OCI-LY3 (cell line): ENCODE measurements around the gene SNAP25.

Experiments
- H2AFZ ChIP-seq: fragments of 200-600, 300-600 bp; shearing (Covaris generic); 2 replicates; pipeline ENCODE4 v1.6.0; 2014; ENCODE audit warnings: antibody characterized with exemption, low read depth, low read length
- H3K27ac ChIP-seq: fragments of 200-600, 300-600 bp; sonication (generic); 2 replicates; pipeline ENCODE4 v1.5.1; 2014; ENCODE audit warnings: mild to moderate bottlenecking, low read length, moderate library complexity, mixed read lengths
- H3K27me3 ChIP-seq: fragments of 200-600, 300-600 bp; sonication (generic); 2 replicates; pipeline ENCODE4 v1.6.1; 2014; ENCODE audit warnings: low read depth, low read length, mixed read lengths
- H3K36me3 ChIP-seq: fragments of 200-600, 300-600 bp; sonication (generic); replicated peaks from 2 replicates; pipeline ENCODE3; 2014; ENCODE audit warnings: low read depth, low read length, mixed read lengths
- H3K4me1 ChIP-seq: fragments of 300-600, 200-600 bp; sonication (generic); 2 replicates; pipeline ENCODE4 v1.6.1; 2014; ENCODE audit warnings: low read length, mixed read lengths
- H3K4me2 ChIP-seq: fragments of 200-600, 300-600 bp; sonication (generic); 2 replicates; pipeline ENCODE4 v1.6.1; 2014; ENCODE audit warnings: low read length, mixed read lengths
- H3K4me3 ChIP-seq: fragments of 300-600, 200-600 bp; sonication (generic); 2 replicates; pipeline ENCODE4 v1.5.1; 2014; ENCODE audit warnings: antibody characterized with exemption, mild to moderate bottlenecking, low read length, moderate library complexity
- H3K79me2 ChIP-seq: fragments of 300-600, 200-600 bp; shearing (Covaris generic); 2 replicates; pipeline ENCODE4 v1.6.1; 2014; ENCODE audit warnings: mild to moderate bottlenecking, low read length, mixed read lengths
- H3K9ac ChIP-seq: fragments of 300-600, 200-600 bp; shearing (Covaris generic); 2 replicates; pipeline ENCODE4 v1.6.0; 2014; ENCODE audit warnings: mild to moderate bottlenecking, low read length, moderate library complexity
- H3K9me3 ChIP-seq: fragments of 200-600, 300-600 bp; shearing (Covaris generic); 2 replicates; pipeline ENCODE4 v1.6.1; 2014; ENCODE audit warnings: low read length, mixed read lengths; ENCODE audit not compliant: insufficient read depth
- H4K20me1 ChIP-seq: fragments of 200-600, 300-600 bp; sonication (generic); 2 replicates; pipeline ENCODE4 v1.6.1; 2016; ENCODE audit warnings: low read length, mixed read lengths; ENCODE audit not compliant: insufficient read depth
- CTCF ChIP-seq: fragments of 200-600, 300-600 bp; sonication (generic); IDR thresholded peaks from 2 replicates; pipeline ENCODE4 v1.5.1; 2014; ENCODE audit warnings: antibody characterized with exemption, low read length, low read depth
- EZH2phosphoT487 ChIP-seq: fragments of 200-600 bp; shearing (Covaris generic); IDR thresholded peaks from 2 replicates; pipeline ENCODE4 v1.6.1; 2018; ENCODE audit warnings: antibody characterized with exemption, mixed run types, low read depth

Gene SNAP25

GRCh38 chr20:10336959-10337729 is 118.5 kb downstream of the SNAP25 start:
- Histone ChIP-seq H3K36me3 (no peaks in the 10 kb centered on the region), H3K4me2 (no peak overlapping the region), H4K20me1 (no peaks in the 10 kb centered on the region), H3K27me3 (peaks cover 48% of the 10 kb centered on the region), H3K79me2 (no peaks in the 10 kb centered on the region), H3K9ac (no peak overlapping the region), H2AFZ (no peak overlapping the region), H3K4me1 (peaks cover 7% of the 10 kb centered on the region), H3K27ac (no peak overlapping the region), H3K9me3 (no peaks in the 10 kb centered on the region), H3K4me3 (no peak overlapping the region)
- TF ChIP-seq EZH2phosphoT487 (no peak), CTCF (no peak)

- TF ChIP-seq EZH2phosphoT487, result no peak
- TF ChIP-seq CTCF, result no peak
- Histone ChIP-seq H3K27me3 (peaks cover 38% of the 10 kb centered on the region), H4K20me1 (no peaks in the 10 kb centered on the region), H3K4me1 (peaks cover 7% of the 10 kb centered on the region), H3K9me3 (no peaks in the 10 kb centered on the region), H2AFZ (no peak overlapping the region), H3K4me3 (no peak overlapping the region), H3K27ac (no peak overlapping the region), H3K9ac (no peak overlapping the region), H3K79me2 (no peaks in the 10 kb centered on the region), H3K4me2 (no peak overlapping the region), H3K36me3 (no peaks in the 10 kb centered on the region)
These were observed 120.0 kb downstream of the SNAP25 start for GRCh38 chr20:10338426-10339180.

GRCh38 chr20:10339609-10340008 is 121.0 kb downstream of the SNAP25 start:
- Histone ChIP-seq H3K9ac (no peak overlapping the region), H4K20me1 (no peaks in the 10 kb centered on the region), H2AFZ (no peak overlapping the region), H3K4me3 (no peak overlapping the region), H3K27ac (no peak overlapping the region), H3K27me3 (peaks cover 29% of the 10 kb centered on the region), H3K36me3 (no peaks in the 10 kb centered on the region), H3K4me2 (no peak overlapping the region), H3K9me3 (no peaks in the 10 kb centered on the region), H3K79me2 (no peaks in the 10 kb centered on the region), H3K4me1 (peaks cover 7% of the 10 kb centered on the region)
- no peak for TF ChIP-seq EZH2phosphoT487
- TF ChIP-seq CTCF, result no peak

GRCh38 chr20:10342152-10342551 is 123.5 kb downstream of the SNAP25 start:
- no peaks in the 10 kb centered on the region for H3K36me3 ChIP-seq
- H3K9me3 ChIP-seq, result no peaks in the 10 kb centered on the region
- H3K27ac ChIP-seq, result no peak overlapping the region
- H3K4me3 ChIP-seq, result no peak overlapping the region
- no peak overlapping the region for H2AFZ ChIP-seq
- TF ChIP-seq CTCF (no peak), EZH2phosphoT487 (no peak)
- peaks cover 5% of the 10 kb centered on the region for H3K4me1 ChIP-seq
- H3K79me2 ChIP-seq, result no peaks in the 10 kb centered on the region
- peaks cover 19% of the 10 kb centered on the region for H3K27me3 ChIP-seq
- no peak overlapping the region for H3K4me2 ChIP-seq
- no peaks in the 10 kb centered on the region for H4K20me1 ChIP-seq
- no peak overlapping the region for H3K9ac ChIP-seq
